Germinal center (tissue), 1 donor: ENCODE results near the gene PPIH.
"Not testable (repeated sequence)": the region's sequence is repeated elsewhere in the genome, so short reads cannot be mapped to it uniquely, and the experiment has no call there.

ENCODE experiments used
- DNase-seq: peaks from one replicate; pipeline ENCODE4 v3.0.0; 2012; ENCODE audit warnings: mixed read lengths, low spot score

PPIH gene

GRCh38 chr1:42682739-42683531 lies 24.7 kb downstream of the PPIH start:
- peak; percentile 79 for DNase-seq

DNA sequence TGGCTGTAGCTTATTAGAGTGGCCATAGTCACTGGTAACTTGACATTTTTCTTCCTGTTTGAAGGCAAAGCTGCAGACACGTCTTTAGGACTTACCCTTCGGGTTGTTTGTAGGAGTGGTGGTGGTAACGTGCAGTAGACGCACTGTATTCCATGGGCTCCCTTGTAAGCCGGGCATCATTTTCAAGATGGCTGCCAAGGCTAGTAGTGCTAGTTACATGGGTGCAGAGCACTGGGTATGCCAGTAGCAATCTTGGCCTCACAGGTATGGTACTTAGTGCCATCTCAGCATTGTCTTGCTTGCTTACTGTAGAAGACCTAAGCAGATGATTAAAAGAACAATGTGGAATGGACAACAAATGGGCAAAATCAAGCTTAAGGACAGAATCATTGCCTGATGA lies 25.9 kb downstream of the PPIH start:
- DNase-seq, result no peak

GRCh38 chr1:42686418-42686817 lies 28.2 kb downstream of the PPIH start:
- DNase-seq, result no peak

DNA sequence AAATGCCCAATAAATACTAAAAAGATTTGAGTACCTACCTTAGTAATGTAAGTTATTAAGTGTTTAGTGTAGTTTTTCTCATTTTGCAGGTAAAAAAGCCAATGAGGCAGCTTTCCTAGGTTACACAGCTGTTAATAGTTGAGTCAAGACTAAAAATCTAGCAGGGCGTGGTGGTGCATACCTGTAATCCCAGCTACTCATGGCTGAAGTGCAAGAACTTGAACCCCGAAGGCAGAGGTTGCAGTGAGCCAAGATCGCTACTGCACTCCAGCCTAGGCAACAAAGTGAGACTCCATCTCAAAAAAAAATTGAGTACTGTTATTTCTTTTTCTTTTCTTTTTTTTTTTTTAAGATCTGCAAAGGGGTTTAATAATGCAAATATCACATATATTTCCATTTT lies 31.7 kb downstream of the PPIH start:
- DNase-seq, result no peak

- no peak for DNase-seq
These were observed 32.4 kb downstream of the PPIH start for GRCh38 chr1:42690477-42691156.

- DNase-seq, result no peak
These were observed 32.9 kb downstream of the PPIH start for GRCh38 chr1:42691157-42691498.

GRCh38 chr1:42692461-42692860 lies 34.2 kb downstream of the PPIH start:
- DNase-seq, result no peak

DNA sequence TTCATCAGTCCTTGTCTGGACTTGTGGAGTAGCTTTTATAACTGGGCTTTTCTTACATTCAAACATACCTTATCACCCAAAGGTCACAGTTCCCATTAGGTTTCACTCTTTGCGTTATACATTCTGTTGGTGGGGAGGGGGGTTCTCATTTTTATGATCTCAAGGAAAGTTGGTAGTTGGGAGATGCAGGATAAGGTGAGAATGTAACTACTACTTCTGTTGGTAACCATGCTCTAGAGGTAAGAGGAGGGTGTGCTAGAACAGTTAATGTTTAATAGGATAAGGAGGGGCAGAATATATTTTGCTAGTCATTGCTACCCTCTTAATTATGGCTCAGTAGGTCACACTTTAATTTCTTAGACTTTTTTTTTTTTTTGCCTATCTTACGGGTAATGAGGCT lies 34.7 kb downstream of the PPIH start:
- DNase-seq, result no peak

GRCh38 chr1:42698081-42698813 lies 40.0 kb downstream of the PPIH start:
- DNase-seq, result no peak

DNA sequence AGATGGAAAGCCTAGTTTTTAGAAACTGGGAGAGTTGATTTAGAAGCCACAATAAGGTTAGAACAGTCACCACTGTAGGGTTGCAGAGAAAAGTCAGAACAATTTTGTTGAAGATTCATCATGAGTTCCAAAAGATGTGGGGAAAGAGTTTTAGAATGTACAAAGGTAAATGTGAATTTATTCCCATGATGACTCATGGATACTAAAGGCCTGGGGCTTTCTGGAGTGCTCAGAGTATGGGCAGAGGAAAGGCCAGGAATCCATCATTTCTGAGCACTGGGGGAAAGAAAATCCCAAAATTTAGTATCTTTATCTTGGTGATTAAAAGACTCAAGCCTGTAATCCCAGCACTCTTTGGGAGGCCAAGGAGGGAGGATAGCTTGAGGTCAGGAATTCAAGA lies 41.8 kb downstream of the PPIH start:
- DNase-seq, result no peak

- DNase-seq, result no peak
These were observed 45.8 kb downstream of the PPIH start for GRCh38 chr1:42703888-42704464.

GRCh38 chr1:42712808-42713207 lies 54.6 kb downstream of the PPIH start:
- not testable (repeated sequence) for DNase-seq

DNA sequence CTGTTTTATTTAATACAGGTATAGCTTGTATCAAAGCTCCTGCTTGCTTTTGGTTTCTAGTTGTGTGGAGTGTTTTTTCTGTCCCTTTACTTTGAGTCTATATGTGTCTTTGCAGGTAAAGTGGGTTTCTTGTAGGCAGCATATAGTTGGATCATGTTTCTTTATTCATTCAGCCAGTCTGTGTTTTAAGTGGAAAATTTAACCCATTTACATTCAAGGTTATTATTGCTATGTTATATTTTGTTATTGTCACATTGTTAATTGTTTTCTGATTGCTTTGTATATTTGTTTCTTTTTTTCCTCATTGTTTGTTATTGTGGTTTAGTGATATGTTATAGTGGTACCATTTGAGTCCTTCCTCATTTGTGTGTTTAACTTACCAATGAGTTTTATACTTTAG lies 55.1 kb downstream of the PPIH start:
- DNase-seq, result no peak

DNA sequence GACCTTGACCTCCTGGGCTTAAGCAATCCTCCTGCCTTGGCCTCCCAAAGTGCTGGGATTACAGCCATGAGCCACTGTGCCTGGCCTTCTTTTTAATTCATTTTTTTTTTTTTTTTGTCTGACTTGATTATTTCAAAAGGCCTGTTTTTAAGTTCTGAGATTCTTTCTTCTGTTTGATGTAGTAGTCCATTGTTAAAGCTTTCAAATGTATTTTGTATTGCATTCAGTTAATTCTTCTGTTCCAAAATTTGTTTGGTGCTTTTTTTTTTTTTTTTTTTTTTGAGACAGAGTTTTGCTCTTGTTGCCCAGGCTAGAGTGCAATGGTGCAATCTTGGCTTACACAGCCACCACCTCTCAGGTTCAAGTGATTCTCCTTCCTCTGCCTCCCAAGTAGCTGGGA lies 56.2 kb downstream of the PPIH start:
- DNase-seq, result not testable (repeated sequence)

GRCh38 chr1:42720868-42721267 lies 62.6 kb downstream of the PPIH start:
- DNase-seq, result no peak

DNA sequence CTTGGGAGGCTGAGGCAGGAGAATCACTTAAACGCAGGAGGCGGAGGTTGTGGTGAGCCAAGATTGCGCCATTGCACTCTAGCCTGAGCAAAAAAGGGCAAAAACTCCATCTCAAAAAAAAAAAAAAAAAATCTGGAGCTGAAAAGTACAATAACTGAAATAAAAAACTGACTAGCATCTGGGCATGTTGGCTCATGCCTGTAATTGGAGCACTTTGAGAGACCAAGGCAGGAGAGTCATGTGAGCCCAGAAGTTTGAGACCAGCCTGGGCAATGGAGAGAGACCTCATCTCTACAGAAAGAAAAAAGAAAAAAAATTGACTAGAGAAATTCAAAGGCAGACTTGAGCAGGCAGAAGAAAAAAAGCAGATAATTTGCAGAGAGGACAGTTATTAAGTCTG lies 63.7 kb downstream of the PPIH start:
- DNase-seq, result no peak

DNA sequence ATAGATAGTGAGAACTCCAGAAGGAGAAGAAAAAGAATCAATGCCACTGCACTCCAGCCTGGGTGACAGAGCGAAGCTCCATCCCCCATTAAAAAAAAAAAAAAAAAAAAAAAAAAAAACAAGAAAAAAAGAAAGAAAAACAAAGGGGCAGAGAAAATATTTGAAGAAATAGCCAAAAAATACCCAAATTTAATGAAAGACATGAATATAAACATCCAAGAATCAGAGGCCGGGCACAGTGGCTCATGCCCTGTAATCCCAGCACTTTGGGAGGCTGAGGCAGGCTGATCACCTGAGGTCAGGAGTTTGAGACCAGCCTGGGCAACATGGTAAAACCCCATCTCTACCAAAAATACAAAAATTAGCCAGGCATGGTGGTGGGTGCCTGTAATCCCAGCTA lies 64.2 kb downstream of the PPIH start:
- not testable (repeated sequence) for DNase-seq

- no peak for DNase-seq
These were observed 65.3 kb downstream of the PPIH start for GRCh38 chr1:42723511-42723910.

- not testable (repeated sequence) for DNase-seq
These were observed 67.6 kb downstream of the PPIH start for GRCh38 chr1:42725820-42726219.
